ENCODE data around the gene NELL1. TPM values are rescaled to one million over a fixed set of nuclear protein-coding genes. Genes with fewer than 3 reads are reported as not detected.

NELL1 gene
- total RNA-seq, 1 donor from 2014 or later: 0.45 TPM

GRCh38 chr11:21603886-21604285 lies 934.5 kb downstream of the NELL1 start:
- no peak for TF ChIP-seq EZH2 (IDR thresholded peaks at IDR 0.05; ENCODE audit: insufficient read depth, low read length)
- TF ChIP-seq, protein P1, sequence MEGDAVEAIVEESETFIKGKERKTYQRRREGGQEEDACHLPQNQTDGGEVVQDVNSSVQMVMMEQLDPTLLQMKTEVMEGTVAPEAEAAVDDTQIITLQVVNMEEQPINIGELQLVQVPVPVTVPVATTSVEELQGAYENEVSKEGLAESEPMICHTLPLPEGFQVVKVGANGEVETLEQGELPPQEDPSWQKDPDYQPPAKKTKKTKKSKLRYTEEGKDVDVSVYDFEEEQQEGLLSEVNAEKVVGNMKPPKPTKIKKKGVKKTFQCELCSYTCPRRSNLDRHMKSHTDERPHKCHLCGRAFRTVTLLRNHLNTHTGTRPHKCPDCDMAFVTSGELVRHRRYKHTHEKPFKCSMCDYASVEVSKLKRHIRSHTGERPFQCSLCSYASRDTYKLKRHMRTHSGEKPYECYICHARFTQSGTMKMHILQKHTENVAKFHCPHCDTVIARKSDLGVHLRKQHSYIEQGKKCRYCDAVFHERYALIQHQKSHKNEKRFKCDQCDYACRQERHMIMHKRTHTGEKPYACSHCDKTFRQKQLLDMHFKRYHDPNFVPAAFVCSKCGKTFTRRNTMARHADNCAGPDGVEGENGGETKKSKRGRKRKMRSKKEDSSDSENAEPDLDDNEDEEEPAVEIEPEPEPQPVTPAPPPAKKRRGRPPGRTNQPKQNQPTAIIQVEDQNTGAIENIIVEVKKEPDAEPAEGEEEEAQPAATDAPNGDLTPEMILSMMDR (IDR thresholded peaks at IDR 0.05; ENCODE audit: insufficient read depth, low read depth, low read length): no peak
- Mint-ChIP-seq H3K4me3 (ENCODE audit: unreplicated experiment) (no peak overlapping the region), H3K4me1 (ENCODE audit: low read depth, unreplicated experiment) (peaks cover 9% of the 10 kb centered on the region), H3K9me3 (ENCODE audit: unreplicated experiment) (peaks cover 3% of the 10 kb centered on the region), H3K27ac (ENCODE audit: unreplicated experiment) (no peak overlapping the region), H3K36me3 (ENCODE audit: low read depth, unreplicated experiment) (no peaks in the 10 kb centered on the region), H3K27me3 (ENCODE audit: low read depth, unreplicated experiment) (no peaks in the 10 kb centered on the region)
- Histone ChIP-seq H3K4me1 (ENCODE audit: insufficient read depth, low read length) (no peaks in the 10 kb centered on the region), H2AFZ (ENCODE audit: low read depth, low read length) (no peak overlapping the region), H4K20me1 (ENCODE audit: insufficient read depth, low read length) (no peaks in the 10 kb centered on the region), H3K4me3 (ENCODE audit: insufficient read depth, low read depth, low read length) (no peak overlapping the region), H3K36me3 (ENCODE audit: insufficient read depth, low read length) (no peaks in the 10 kb centered on the region), H3K27me3 (ENCODE audit: insufficient read depth, low read length) (no peaks in the 10 kb centered on the region), H3K9me3 (ENCODE audit: insufficient read depth, low read depth, low read length) (no peaks in the 10 kb centered on the region), H3K79me2 (ENCODE audit: insufficient read depth, low read length) (no peaks in the 10 kb centered on the region), H3K27ac (ENCODE audit: low read depth, low read length) (no peak overlapping the region), H3K4me2 (ENCODE audit: low read length) (no peak overlapping the region), H3K9ac (ENCODE audit: low read length) (no peak overlapping the region)
- FAIRE-seq (no peak), DNase-seq (ENCODE audit: low read depth) (no peak)

DNA sequence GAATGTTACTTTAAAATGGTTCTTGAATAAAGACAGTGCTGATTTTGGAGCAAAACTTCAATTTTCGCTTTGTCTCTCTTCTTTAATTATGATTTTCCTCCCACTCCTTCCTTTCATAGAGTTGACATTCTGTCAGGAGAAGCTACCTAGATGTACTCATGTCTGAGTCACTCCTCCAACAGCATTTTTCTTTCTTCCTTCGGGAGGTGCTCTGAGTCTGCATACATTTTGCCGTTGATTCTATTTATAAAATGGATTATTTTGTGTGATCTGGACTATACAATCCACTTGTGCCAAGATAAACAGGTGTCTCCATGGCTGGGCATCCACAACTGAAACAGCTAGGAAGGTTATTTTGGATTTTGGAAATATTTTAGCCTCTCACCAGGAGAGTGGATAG lies 935.2 kb downstream of the NELL1 start:
- Mint-ChIP-seq H3K4me3 (ENCODE audit: unreplicated experiment) (no peak overlapping the region), H3K36me3 (ENCODE audit: low read depth, unreplicated experiment) (no peaks in the 10 kb centered on the region), H3K27ac (ENCODE audit: unreplicated experiment) (no peak overlapping the region), H3K9me3 (ENCODE audit: unreplicated experiment) (peaks cover 3% of the 10 kb centered on the region), H3K4me1 (ENCODE audit: low read depth, unreplicated experiment) (peaks cover 9% of the 10 kb centered on the region), H3K27me3 (ENCODE audit: low read depth, unreplicated experiment) (no peaks in the 10 kb centered on the region)
- H3K4me2 ChIP-seq (ENCODE audit: low read length): no peak overlapping the region
- no peak overlapping the region for H3K9ac ChIP-seq (ENCODE audit: low read length)
- H3K27ac ChIP-seq (ENCODE audit: low read depth, low read length): no peak overlapping the region
- TF ChIP-seq, protein P1 (IDR thresholded peaks at IDR 0.05; ENCODE audit: insufficient read depth, low read depth, low read length): no peak
- TF ChIP-seq EZH2 (IDR thresholded peaks at IDR 0.05; ENCODE audit: insufficient read depth, low read length): no peak
- no peak overlapping the region for H2AFZ ChIP-seq (ENCODE audit: low read depth, low read length)
- no peaks in the 10 kb centered on the region for H3K9me3 ChIP-seq (ENCODE audit: insufficient read depth, low read depth, low read length)
- no peak for FAIRE-seq
- no peaks in the 10 kb centered on the region for H3K36me3 ChIP-seq (ENCODE audit: insufficient read depth, low read length)
- no peaks in the 10 kb centered on the region for H3K79me2 ChIP-seq (ENCODE audit: insufficient read depth, low read length)
- no peaks in the 10 kb centered on the region for H3K27me3 ChIP-seq (ENCODE audit: insufficient read depth, low read length)
- H3K4me1 ChIP-seq (ENCODE audit: insufficient read depth, low read length): no peaks in the 10 kb centered on the region
- no peak for DNase-seq (ENCODE audit: low read depth)
- H4K20me1 ChIP-seq (ENCODE audit: insufficient read depth, low read length): no peaks in the 10 kb centered on the region
- H3K4me3 ChIP-seq (ENCODE audit: insufficient read depth, low read depth, low read length): no peak overlapping the region

- Histone ChIP-seq H3K4me1 (ENCODE audit: insufficient read depth, low read length) (no peaks in the 10 kb centered on the region), H3K4me3 (ENCODE audit: insufficient read depth, low read depth, low read length) (no peak overlapping the region), H3K27me3 (ENCODE audit: insufficient read depth, low read length) (no peaks in the 10 kb centered on the region), H3K9me3 (ENCODE audit: insufficient read depth, low read depth, low read length) (no peaks in the 10 kb centered on the region), H3K9ac (ENCODE audit: low read length) (no peak overlapping the region), H2AFZ (ENCODE audit: low read depth, low read length) (no peak overlapping the region), H3K27ac (ENCODE audit: low read depth, low read length) (no peak overlapping the region), H3K79me2 (ENCODE audit: insufficient read depth, low read length) (no peaks in the 10 kb centered on the region), H3K36me3 (ENCODE audit: insufficient read depth, low read length) (no peaks in the 10 kb centered on the region), H4K20me1 (ENCODE audit: insufficient read depth, low read length) (no peaks in the 10 kb centered on the region), H3K4me2 (ENCODE audit: low read length) (no peak overlapping the region)
- no peaks in the 10 kb centered on the region for H3K27me3 Mint-ChIP-seq (ENCODE audit: low read depth, unreplicated experiment)
- DNase-seq (ENCODE audit: low read depth) (no peak), FAIRE-seq (no peak)
- no peak for TF ChIP-seq EZH2 (IDR thresholded peaks at IDR 0.05; ENCODE audit: insufficient read depth, low read length)
- TF ChIP-seq, protein P1 (IDR thresholded peaks at IDR 0.05; ENCODE audit: insufficient read depth, low read depth, low read length): no peak
- H3K4me3 Mint-ChIP-seq (ENCODE audit: unreplicated experiment): no peak overlapping the region
- no peaks in the 10 kb centered on the region for H3K4me1 Mint-ChIP-seq (ENCODE audit: low read depth, unreplicated experiment)
- peaks cover 3% of the 10 kb centered on the region for H3K9me3 Mint-ChIP-seq (ENCODE audit: unreplicated experiment)
- H3K27ac Mint-ChIP-seq (ENCODE audit: unreplicated experiment): no peak overlapping the region
- no peaks in the 10 kb centered on the region for H3K36me3 Mint-ChIP-seq (ENCODE audit: low read depth, unreplicated experiment)
Measured at GRCh38 chr11:21612326-21612725, 942.9 kb downstream of the NELL1 start.

All from astrocyte (in vitro differentiated cells and primary cell).